HG02981 (cell line): ENCODE data around the gene COQ10A.
"Not testable (repeated sequence)": the region's sequence is repeated elsewhere in the genome, so short reads cannot be mapped to it uniquely, and the experiment has no call there.

Experiments
- ATAC-seq: cut with Tn5 transposase; IDR thresholded peaks from one replicate; pipeline ENCODE4 v1.9.1; 2021; ENCODE audit warnings: mild to moderate bottlenecking, moderate library complexity; ENCODE audit not compliant: unreplicated experiment

Gene COQ10A

GRCh38 chr12:56274299-56274698 lies 7.6 kb downstream of the COQ10A start:
- no peak for ATAC-seq

GRCh38 chr12:56278905-56279304 lies 12.2 kb downstream of the COQ10A start:
- no peak for ATAC-seq

GRCh38 chr12:56280849-56281248 lies 14.1 kb downstream of the COQ10A start:
- ATAC-seq = no peak

GRCh38 chr12:56282030-56282429 lies 15.3 kb downstream of the COQ10A start:
- no peak for ATAC-seq

GRCh38 chr12:56282579-56282978 lies 15.8 kb downstream of the COQ10A start:
- ATAC-seq = no peak

- not testable (repeated sequence) for ATAC-seq
Observed at GRCh38 chr12:56284263-56284662, 17.5 kb downstream of the COQ10A start.

- no peak for ATAC-seq
Observed at GRCh38 chr12:56286044-56286830, 19.5 kb downstream of the COQ10A start.

- no peak for ATAC-seq
Observed at GRCh38 chr12:56288705-56289387, 22.1 kb downstream of the COQ10A start.

- no peak for ATAC-seq
Observed at GRCh38 chr12:56293795-56294194, 27.1 kb downstream of the COQ10A start.

- no peak for ATAC-seq
Observed at GRCh38 chr12:56296295-56296694, 29.6 kb downstream of the COQ10A start.

GRCh38 chr12:56297400-56297799 lies 30.7 kb downstream of the COQ10A start:
- no peak for ATAC-seq

GRCh38 chr12:56298828-56299227 lies 32.1 kb downstream of the COQ10A start:
- ATAC-seq = no peak

GRCh38 chr12:56299308-56299852 lies 32.6 kb downstream of the COQ10A start:
- no peak for ATAC-seq

- peak; percentile 90 for ATAC-seq
Observed at GRCh38 chr12:56299853-56300643, 33.3 kb downstream of the COQ10A start, which contains the start of gene CS. TSS of gene CS (minus strand) at chr12:56300330. CDS start at chr12:56300201, 129 bp downstream.

GRCh38 chr12:56300644-56301464 lies 34.1 kb downstream of the COQ10A start:
- no peak for ATAC-seq

GRCh38 chr12:56304276-56304675 lies 37.5 kb downstream of the COQ10A start:
- ATAC-seq = no peak

GRCh38 chr12:56304872-56305590 lies 38.3 kb downstream of the COQ10A start:
- no peak for ATAC-seq

- no peak for ATAC-seq
Observed at GRCh38 chr12:56307221-56307965, 40.7 kb downstream of the COQ10A start.

GRCh38 chr12:56308714-56309113 lies 42.0 kb downstream of the COQ10A start:
- ATAC-seq = no peak
